ENCODE data around the gene EFCAB10.

Gene EFCAB10

GRCh38 chr7:105596866-105597265 lies 15.6 kb upstream of the EFCAB10 start:
- DNase-seq, result no peak

GRCh38 chr7:105594034-105594433 lies 12.7 kb upstream of the EFCAB10 start:
- DNase-seq, result no peak

- no peak for DNase-seq
Measured at GRCh38 chr7:105591522-105591921, 10.2 kb upstream of the EFCAB10 start.

- no peak for DNase-seq
Measured at GRCh38 chr7:105590793-105591192, 9.5 kb upstream of the EFCAB10 start.

- peak; percentile 63 for DNase-seq
Measured at GRCh38 chr7:105589356-105590077, 8.2 kb upstream of the EFCAB10 start.

- peak; percentile 13 for DNase-seq
Measured at GRCh38 chr7:105587909-105588635, 6.8 kb upstream of the EFCAB10 start.

- DNase-seq, result no peak
Measured at GRCh38 chr7:105585850-105586500, 4.7 kb upstream of the EFCAB10 start.

GRCh38 chr7:105584165-105584564 lies 2.9 kb upstream of the EFCAB10 start:
- no peak for DNase-seq

GRCh38 chr7:105583061-105583460 lies 1.8 kb upstream of the EFCAB10 start:
- DNase-seq, result no peak

GRCh38 chr7:105580022-105580740 lies 1.1 kb downstream of the EFCAB10 start:
- DNase-seq, result no peak

GRCh38 chr7:105578496-105578895 lies 2.8 kb downstream of the EFCAB10 start:
- no peak for DNase-seq

- DNase-seq, result no peak
Measured at GRCh38 chr7:105577251-105577650, 4.0 kb downstream of the EFCAB10 start.

- DNase-seq, result no peak
Measured at GRCh38 chr7:105571891-105572290, 9.4 kb downstream of the EFCAB10 start.

GRCh38 chr7:105567821-105568220 lies 13.5 kb downstream of the EFCAB10 start:
- no peak for DNase-seq

GRCh38 chr7:105567024-105567423 lies 14.3 kb downstream of the EFCAB10 start:
- no peak for DNase-seq

- no peak for DNase-seq
Measured at GRCh38 chr7:105565190-105565589, 16.1 kb downstream of the EFCAB10 start.

GRCh38 chr7:105559926-105560325 lies 21.4 kb downstream of the EFCAB10 start:
- no peak for DNase-seq

GRCh38 chr7:105538339-105538738 lies 43.0 kb downstream of the EFCAB10 start:
- no peak for DNase-seq

GRCh38 chr7:105532709-105533460 lies 48.4 kb downstream of the EFCAB10 start:
- DNase-seq, result no peak

- peak; percentile 89 for DNase-seq
Measured at GRCh38 chr7:105531792-105532671, 49.3 kb downstream of the EFCAB10 start, which contains the start of gene RINT1. RINT1 (plus strand) TSS chr7:105532201; CDS start chr7:105532316, 115 bp downstream.

GRCh38 chr7:105530546-105530945 lies 50.7 kb downstream of the EFCAB10 start:
- DNase-seq, result no peak
